Medulla oblongata (tissue), 1 donor: ENCODE data around the gene FAM200C.
A peak's percentile ranks its signal among the peaks of the same experiment; 100 is the strongest.
"Not testable (repeated sequence)": the region's sequence is repeated elsewhere in the genome, so short reads cannot be mapped to it uniquely, and the experiment has no call there.

Experiments
- DNase-seq: peaks from one replicate; pipeline ENCODE4 v3.0.0-alpha.2; 2015; ENCODE audit errors: extremely low spot score

Gene FAM200C

GRCh38 chr5:160399402-160400353 is at the start of gene FAM200C:
Gene FAM200C (minus strand): TSS chr5:160400054. CDS start chr5:160395490, 4,564 bp downstream.
- DNase-seq, result peak; percentile 96

- DNase-seq, result no peak
Observed at GRCh38 chr5:160449458-160449857, 49.6 kb upstream of the FAM200C start.

GRCh38 chr5:160448886-160449285 is 49.0 kb upstream of the FAM200C start:
- no peak for DNase-seq

GRCh38 chr5:160445751-160446150 is 45.9 kb upstream of the FAM200C start:
- DNase-seq, result no peak

- no peak for DNase-seq
Observed at GRCh38 chr5:160445132-160445531, 45.3 kb upstream of the FAM200C start.

GRCh38 chr5:160444407-160444806 is 44.6 kb upstream of the FAM200C start:
- no peak for DNase-seq

- DNase-seq, result peak; percentile 55
Observed at GRCh38 chr5:160442824-160443431, 43.1 kb upstream of the FAM200C start.

- no peak for DNase-seq
Observed at GRCh38 chr5:160441311-160441781, 41.5 kb upstream of the FAM200C start.

GRCh38 chr5:160439205-160439600 is 39.3 kb upstream of the FAM200C start:
- DNase-seq, result peak; percentile 92

- peak; percentile 87 for DNase-seq
Observed at GRCh38 chr5:160438316-160439204, 38.7 kb upstream of the FAM200C start.

- DNase-seq, result no peak
Observed at GRCh38 chr5:160437271-160437670, 37.4 kb upstream of the FAM200C start.

- not testable (repeated sequence) for DNase-seq
Observed at GRCh38 chr5:160436661-160437060, 36.8 kb upstream of the FAM200C start.

- no peak for DNase-seq
Observed at GRCh38 chr5:160436017-160436416, 36.2 kb upstream of the FAM200C start.

- DNase-seq, result no peak
Observed at GRCh38 chr5:160435532-160435931, 35.7 kb upstream of the FAM200C start.

- DNase-seq, result no peak
Observed at GRCh38 chr5:160434022-160434531, 34.2 kb upstream of the FAM200C start.

- DNase-seq, result no peak
Observed at GRCh38 chr5:160432787-160433186, 32.9 kb upstream of the FAM200C start.

GRCh38 chr5:160432196-160432595 is 32.3 kb upstream of the FAM200C start:
- DNase-seq, result no peak

- no peak for DNase-seq
Observed at GRCh38 chr5:160427607-160428006, 27.8 kb upstream of the FAM200C start.

- DNase-seq, result no peak
Observed at GRCh38 chr5:160423099-160423498, 23.2 kb upstream of the FAM200C start.

- peak; percentile 97 for DNase-seq
Observed at GRCh38 chr5:160421625-160422258, 21.9 kb upstream of the FAM200C start, which contains the start of gene PTTG1. Gene PTTG1 (plus strand): TSS chr5:160421855. CDS start chr5:160422313, 458 bp downstream.

GRCh38 chr5:160420331-160420610 is 20.4 kb upstream of the FAM200C start:
- DNase-seq, result no peak
